CD4-positive, alpha-beta T cell treated with Interleukin-10 for 1 hour (primary cell): ENCODE results near the gene ABHD8.

Experiments
- DNase-seq: peaks from one replicate; pipeline ENCODE4 v3.0.0-alpha.2; 2020

The ABHD8 gene

GRCh38 chr19:17263712-17264640, 39.2 kb downstream of the ABHD8 start:
- DNase-seq: no peak

- DNase-seq: no peak
These were observed 40.7 kb downstream of the ABHD8 start for GRCh38 chr19:17262557-17262956.

- peak; percentile 91 for DNase-seq
These were observed 42.3 kb downstream of the ABHD8 start for GRCh38 chr19:17260842-17261325.

- no peak for DNase-seq
These were observed 43.3 kb downstream of the ABHD8 start for GRCh38 chr19:17259934-17260333.

GRCh38 chr19:17259118-17259780, 44.0 kb downstream of the ABHD8 start:
- no peak for DNase-seq

- DNase-seq: no peak
These were observed 47.1 kb downstream of the ABHD8 start for GRCh38 chr19:17256130-17256529.

- no peak for DNase-seq
These were observed 48.0 kb downstream of the ABHD8 start for GRCh38 chr19:17255150-17255621.

GRCh38 chr19:17254636-17255035, 48.6 kb downstream of the ABHD8 start:
- DNase-seq: no peak

- DNase-seq: no peak
These were observed 53.2 kb downstream of the ABHD8 start for GRCh38 chr19:17249887-17250548.

GRCh38 chr19:17248011-17248776, 55.0 kb downstream of the ABHD8 start:
- no peak for DNase-seq

GRCh38 chr19:17246681-17247425, 56.4 kb downstream of the ABHD8 start:
- DNase-seq: no peak

- DNase-seq: no peak
These were observed 57.7 kb downstream of the ABHD8 start, which contains the start of gene NR2F6 for GRCh38 chr19:17245535-17245984. Gene NR2F6 (minus strand): TSS chr19:17245919. CDS start chr19:17245220, 699 bp downstream.

GRCh38 chr19:17244618-17245534, 58.3 kb downstream of the ABHD8 start:
- no peak for DNase-seq

- DNase-seq: no peak
These were observed 59.2 kb downstream of the ABHD8 start for GRCh38 chr19:17243830-17244617.

- DNase-seq: no peak
These were observed 59.9 kb downstream of the ABHD8 start for GRCh38 chr19:17243211-17243829.

- DNase-seq: no peak
These were observed 60.6 kb downstream of the ABHD8 start for GRCh38 chr19:17242431-17243208.
